Measurements from ENCODE around the gene NCKAP1. TPM values are rescaled to one million over a fixed set of nuclear protein-coding genes. Genes with fewer than 3 reads are reported as not detected.
"Not testable (repeated sequence)": the region's sequence is repeated elsewhere in the genome, so short reads cannot be mapped to it uniquely, and the experiment has no call there.

Gene NCKAP1
- total RNA-seq, 2 donors from 2014 or later = 19.8 to 59.9 TPM

DNA sequence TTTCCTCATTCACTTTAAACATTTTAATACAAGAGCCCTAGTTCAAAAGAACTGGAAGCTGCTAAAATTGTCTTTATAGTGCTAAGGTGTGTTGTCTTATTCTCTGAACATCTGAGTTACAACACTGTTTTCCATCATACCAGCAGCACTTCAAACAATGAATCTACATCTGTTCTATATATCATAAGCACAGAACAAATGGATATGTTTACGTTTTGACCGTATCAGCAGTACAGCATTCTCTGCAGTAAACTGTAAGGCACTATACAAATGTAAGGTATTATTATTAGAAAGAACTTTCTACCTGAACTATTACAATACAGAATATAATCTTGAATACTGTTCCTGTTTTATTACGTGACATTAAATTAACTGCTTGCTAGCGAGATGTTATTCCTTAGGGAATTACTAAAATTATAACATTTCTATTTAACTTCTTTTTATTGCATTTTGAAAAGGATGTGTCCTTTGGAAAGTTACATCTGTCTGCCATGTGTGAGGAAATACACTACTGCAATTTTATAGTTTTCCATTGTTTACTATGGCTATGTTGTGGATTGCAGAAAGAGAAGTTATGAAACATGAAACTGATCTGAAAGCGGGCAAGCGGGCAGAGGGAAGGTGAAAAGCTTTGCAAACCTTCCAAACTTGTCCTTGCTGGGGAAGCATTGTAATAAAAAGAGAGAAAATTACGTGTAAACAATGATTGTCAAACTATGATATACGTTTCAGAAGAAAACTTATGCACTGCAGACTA lies 13.7 kb downstream of the NCKAP1 start:
- ATAC-seq (no peak), DNase-seq (no peak)
- no peak overlapping the region for H3K27ac ChIP-seq
- H3K4me1 ChIP-seq = peaks cover 32% of the 10 kb centered on the region
- H3K9me3 ChIP-seq = no peaks in the 10 kb centered on the region
- H3K4me3 ChIP-seq = no peak overlapping the region
- H3K36me3 ChIP-seq (replicated peaks in 1 of 2; ENCODE audit: insufficient read depth in 1 of 2, low read depth in 2 of 2) = peaks cover 0 to 6% of the 10 kb centered on the region in 2 donors
- H3K27me3 ChIP-seq = no peaks in the 10 kb centered on the region
- TF ChIP-seq, protein P1, sequence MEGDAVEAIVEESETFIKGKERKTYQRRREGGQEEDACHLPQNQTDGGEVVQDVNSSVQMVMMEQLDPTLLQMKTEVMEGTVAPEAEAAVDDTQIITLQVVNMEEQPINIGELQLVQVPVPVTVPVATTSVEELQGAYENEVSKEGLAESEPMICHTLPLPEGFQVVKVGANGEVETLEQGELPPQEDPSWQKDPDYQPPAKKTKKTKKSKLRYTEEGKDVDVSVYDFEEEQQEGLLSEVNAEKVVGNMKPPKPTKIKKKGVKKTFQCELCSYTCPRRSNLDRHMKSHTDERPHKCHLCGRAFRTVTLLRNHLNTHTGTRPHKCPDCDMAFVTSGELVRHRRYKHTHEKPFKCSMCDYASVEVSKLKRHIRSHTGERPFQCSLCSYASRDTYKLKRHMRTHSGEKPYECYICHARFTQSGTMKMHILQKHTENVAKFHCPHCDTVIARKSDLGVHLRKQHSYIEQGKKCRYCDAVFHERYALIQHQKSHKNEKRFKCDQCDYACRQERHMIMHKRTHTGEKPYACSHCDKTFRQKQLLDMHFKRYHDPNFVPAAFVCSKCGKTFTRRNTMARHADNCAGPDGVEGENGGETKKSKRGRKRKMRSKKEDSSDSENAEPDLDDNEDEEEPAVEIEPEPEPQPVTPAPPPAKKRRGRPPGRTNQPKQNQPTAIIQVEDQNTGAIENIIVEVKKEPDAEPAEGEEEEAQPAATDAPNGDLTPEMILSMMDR (IDR thresholded peaks at IDR 0.05) = no peak
- no peak for TF ChIP-seq POLR2A (IDR thresholded peaks at IDR 0.05)
- intact Hi-C loops (cut with DNase I) = no loop called here
- 74 to 79% methylated on average over 8 of the region's 8 CpGs for WGBS, 2 donors

DNA sequence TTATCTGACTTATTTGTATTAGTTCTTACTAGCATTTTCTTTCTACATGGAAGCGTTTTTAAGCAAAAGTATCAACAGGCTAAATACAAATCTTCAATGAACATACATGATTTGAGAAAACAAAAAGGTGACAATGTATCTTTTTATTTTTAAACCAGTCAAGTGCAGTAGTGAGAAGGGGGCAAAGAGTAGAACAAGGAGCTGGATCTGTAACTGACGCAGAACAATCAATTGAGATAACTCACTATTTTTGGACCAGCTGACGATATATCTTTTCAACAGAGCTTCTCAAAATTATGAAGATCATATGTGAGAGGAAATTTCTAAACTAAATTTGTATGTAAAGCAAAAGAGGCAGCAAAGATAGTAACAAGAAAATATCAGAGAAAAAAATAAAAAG lies 15.5 kb downstream of the NCKAP1 start:
- Histone ChIP-seq H3K4me1 (peaks cover 29% of the 10 kb centered on the region), H3K27ac (no peak overlapping the region)
- ATAC-seq = no peak

DNA sequence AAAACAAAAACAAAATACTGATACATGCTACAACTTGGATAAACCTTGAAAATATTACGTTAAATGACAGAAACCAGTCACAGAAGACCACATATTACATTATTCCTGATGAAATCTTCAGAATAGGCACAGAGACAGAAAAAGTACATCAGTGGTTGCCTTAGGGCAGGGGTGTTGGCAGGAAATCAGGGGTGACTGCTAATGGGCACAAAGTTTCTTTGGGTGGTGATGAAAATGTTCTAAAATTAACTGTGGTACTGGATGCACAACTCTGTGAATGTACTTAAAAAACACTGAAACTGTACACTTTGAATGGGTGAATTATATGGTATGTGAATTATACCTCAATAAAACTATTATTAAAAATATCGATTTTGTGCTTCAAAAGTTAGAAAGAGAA lies 16.6 kb downstream of the NCKAP1 start:
- Histone ChIP-seq H3K4me3 (no peak overlapping the region), H3K27ac (no peak overlapping the region), H3K36me3 (replicated peaks in 1 of 2; ENCODE audit: insufficient read depth in 1 of 2, low read depth in 2 of 2) (peaks cover 0 to 6% of the 10 kb centered on the region in 2 donors), H3K27me3 (no peaks in the 10 kb centered on the region), H3K9me3 (no peaks in the 10 kb centered on the region), H3K4me1 (peaks cover 30% of the 10 kb centered on the region)
- intact Hi-C loops (cut with DNase I) = no loop called here
- ATAC-seq (no peak), DNase-seq (no peak)
- TF ChIP-seq, protein P1 (IDR thresholded peaks at IDR 0.05) = no peak
- no peak for TF ChIP-seq POLR2A (IDR thresholded peaks at IDR 0.05)
- WGBS, 2 donors = 93 to 95% methylated on average over 2 of the region's 2 CpGs

More for the DNA sequence above, 15.5 kb downstream of the NCKAP1 start:
- peaks cover 0 to 6% of the 10 kb centered on the region in 2 donors for H3K36me3 ChIP-seq (replicated peaks in 1 of 2; ENCODE audit: insufficient read depth in 1 of 2, low read depth in 2 of 2)
- no peak for DNase-seq
- WGBS, 2 donors = 73 to 75% methylated on average over 3 of the region's 3 CpGs
- intact Hi-C loops (cut with DNase I) = no loop called here
- no peak for TF ChIP-seq POLR2A (IDR thresholded peaks at IDR 0.05)
- TF ChIP-seq, protein P1 (IDR thresholded peaks at IDR 0.05) = no peak
- no peaks in the 10 kb centered on the region for H3K27me3 ChIP-seq
- H3K4me3 ChIP-seq = no peak overlapping the region
- H3K9me3 ChIP-seq = no peaks in the 10 kb centered on the region

DNA sequence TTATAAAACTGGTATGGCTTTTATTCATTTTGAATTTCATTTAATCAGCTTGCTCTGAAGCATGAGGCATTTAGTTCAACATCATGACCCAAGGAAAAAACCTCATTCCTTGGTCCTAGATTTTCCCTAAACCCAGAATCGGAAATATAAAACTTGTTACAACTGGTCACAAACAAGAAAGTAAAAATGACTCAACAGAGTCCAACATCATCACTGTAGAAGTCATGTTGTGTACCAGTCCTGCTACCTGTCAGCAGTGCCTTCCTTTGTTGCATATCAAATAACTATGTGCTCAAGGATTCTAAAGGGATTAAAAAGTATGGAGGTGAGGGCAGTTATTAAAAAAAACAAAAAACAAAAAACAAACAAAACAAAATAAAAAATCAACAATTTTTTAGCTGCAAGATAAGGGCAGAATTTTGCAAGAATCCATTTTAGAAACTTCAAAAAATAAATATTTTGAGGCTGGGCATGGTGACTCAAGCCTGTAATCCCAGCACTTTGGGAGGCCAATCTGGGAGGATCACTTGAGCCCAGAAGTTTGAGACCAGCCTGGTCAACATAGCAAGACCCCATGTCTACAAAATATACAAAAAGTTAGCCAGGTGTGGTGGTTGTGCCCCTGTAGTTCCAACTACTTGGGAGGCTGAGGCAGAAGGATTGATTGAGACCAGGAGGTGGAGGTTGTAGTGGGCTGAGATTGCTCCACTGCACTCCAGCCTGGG lies 18.4 kb downstream of the NCKAP1 start:
- Histone ChIP-seq H3K9me3 (no peaks in the 10 kb centered on the region), H3K27me3 (no peaks in the 10 kb centered on the region), H3K36me3 (replicated peaks in 1 of 2; ENCODE audit: insufficient read depth in 1 of 2, low read depth in 2 of 2) (peaks cover 0 to 6% of the 10 kb centered on the region in 2 donors), H3K4me1 (peaks cover 30% of the 10 kb centered on the region), H3K4me3 (no peak overlapping the region), H3K27ac (no peak overlapping the region)
- ATAC-seq (no peak), DNase-seq (no peak)
- no peak for TF ChIP-seq POLR2A (IDR thresholded peaks at IDR 0.05)
- TF ChIP-seq, protein P1 (IDR thresholded peaks at IDR 0.05) = no peak
- intact Hi-C loops (cut with DNase I) = no loop called here
- 95 to 96% methylated on average over 1 of the region's 1 CpG for WGBS, 2 donors

DNA sequence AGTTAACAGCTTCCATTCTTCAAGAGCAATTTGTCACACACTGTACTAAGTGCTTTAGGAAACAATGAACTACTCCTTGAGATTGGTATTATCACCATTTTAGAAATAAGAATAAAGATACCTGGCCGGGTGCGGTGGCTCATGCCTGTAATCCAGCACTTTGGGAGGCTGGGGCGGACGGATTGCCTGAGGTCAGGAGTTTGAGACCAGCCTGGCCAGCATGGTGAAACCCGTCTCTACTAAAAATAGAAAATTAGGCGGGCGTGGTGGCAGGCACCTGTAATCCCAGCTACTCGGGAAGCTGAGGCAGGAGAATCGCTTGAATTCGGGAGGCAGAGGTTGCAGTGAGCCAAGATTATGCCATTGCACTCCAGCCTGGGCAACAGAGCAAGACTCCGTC lies 20.4 kb downstream of the NCKAP1 start:
- H3K27me3 ChIP-seq; H3K4me3 ChIP-seq; H3K9me3 ChIP-seq; DNase-seq; ATAC-seq; H3K36me3 ChIP-seq (replicated peaks in 1 of 2; ENCODE audit: insufficient read depth in 1 of 2, low read depth in 2 of 2); H3K27ac ChIP-seq; intact Hi-C loops (cut with DNase I): not testable (repeated sequence)
- H3K4me1 ChIP-seq = peaks cover 41% of the 10 kb centered on the region
- WGBS, 2 donors = 94 to 96% methylated on average over 11 of the region's 11 CpGs

Measured in body of pancreas (tissue), 4 donors.